HG02610 (cell line): ENCODE results near the gene ZNF436.
"Not testable (repeated sequence)": the region's sequence is repeated elsewhere in the genome, so short reads cannot be mapped to it uniquely, and the experiment has no call there.

Experiments used
- ATAC-seq: cut with Tn5 transposase; IDR thresholded peaks from one replicate; pipeline ENCODE4 v1.9.1; 2021; ENCODE audit warnings: mild to moderate bottlenecking, moderate library complexity; ENCODE audit not compliant: unreplicated experiment

Gene ZNF436

GRCh38 chr1:23393706-23394105 is 24.1 kb upstream of the ZNF436 start:
- ATAC-seq = no peak

- ATAC-seq = no peak
These were observed 22.7 kb upstream of the ZNF436 start for GRCh38 chr1:23392125-23392855.

GRCh38 chr1:23389837-23390321 is 20.2 kb upstream of the ZNF436 start:
- ATAC-seq = no peak

- no peak for ATAC-seq
These were observed 17.9 kb upstream of the ZNF436 start for GRCh38 chr1:23387494-23387893.

- no peak for ATAC-seq
These were observed 15.5 kb upstream of the ZNF436 start for GRCh38 chr1:23385119-23385621.

- ATAC-seq = no peak
These were observed 14.8 kb upstream of the ZNF436 start for GRCh38 chr1:23384312-23385058.

GRCh38 chr1:23383577-23384311 is 14.1 kb upstream of the ZNF436 start:
- ATAC-seq = no peak

- no peak for ATAC-seq
These were observed 11.7 kb upstream of the ZNF436 start for GRCh38 chr1:23381233-23381885.

- no peak for ATAC-seq
These were observed 11.1 kb upstream of the ZNF436 start for GRCh38 chr1:23380719-23381118.

- not testable (repeated sequence) for ATAC-seq
These were observed 10.6 kb upstream of the ZNF436 start for GRCh38 chr1:23380236-23380635.

- no peak for ATAC-seq
These were observed 7.5 kb upstream of the ZNF436 start for GRCh38 chr1:23376890-23377811.

GRCh38 chr1:23374079-23374735 is 4.6 kb upstream of the ZNF436 start:
- ATAC-seq = not testable (repeated sequence)

GRCh38 chr1:23371987-23372880 is 2.6 kb upstream of the ZNF436 start:
- ATAC-seq = no peak

- ATAC-seq = no peak
These were observed 1.3 kb upstream of the ZNF436 start for GRCh38 chr1:23370709-23371584.

GRCh38 chr1:23370330-23370708 is 683 bp upstream of the ZNF436 start:
- no peak for ATAC-seq

- peak; percentile 56 for ATAC-seq
These were observed 888 bp downstream of the ZNF436 start for GRCh38 chr1:23368562-23369334.
